Measurements from ENCODE around the gene KCNF1. TPM values are rescaled to one million over a fixed set of nuclear protein-coding genes. Genes with fewer than 3 reads are reported as not detected.

KCNF1 gene
- total RNA-seq, 1 experiment from 2014 or later = 1.2 TPM

GRCh38 chr2:10864251-10864650 lies 47.5 kb upstream of the KCNF1 start (continued):
- TF ChIP-seq STAT6 (CRISPR knock-in tag; conservative IDR thresholded peaks at IDR 0.05; ENCODE audit: low read depth) (no peak), MXD4 (CRISPR knock-in tag; IDR thresholded peaks at IDR 0.05; ENCODE audit: borderline replicate concordance) (no peak)

- ChIA-PET POLR2A (no interaction called here), CTCF (interaction anchor here (0.8 to 1.6 kb wide), 12 partner anchors 8 to 52 kb away, joined by 3 to 15 read pairs (median 4); partner anchors contain the start of gene PDIA6)
- H3K4me3 Mint-ChIP-seq = no peak overlapping the region
- H3K36me3 Mint-ChIP-seq = no peaks in the 10 kb centered on the region
- peaks cover 7% of the 10 kb centered on the region for H3K4me1 Mint-ChIP-seq
- no peaks in the 10 kb centered on the region for H3K27me3 Mint-ChIP-seq (ENCODE audit: low read depth)
- TF ChIP-seq SMAD4 (CRISPR knock-in tag; IDR thresholded peaks at IDR 0.05) = no peak
- no peak overlapping the region for H3K27ac Mint-ChIP-seq
- ATAC-seq (no peak), DNase-seq (ENCODE audit: low spot score) (no peak)
- no peaks in the 10 kb centered on the region for H3K9me3 Mint-ChIP-seq
Observed at GRCh38 chr2:10864861-10865636, 46.7 kb upstream of the KCNF1 start.

GRCh38 chr2:10865841-10866240 lies 45.9 kb upstream of the KCNF1 start:
- no peaks in the 10 kb centered on the region for H3K9me3 Mint-ChIP-seq
- ChIA-PET POLR2A (no interaction called here), CTCF (interaction anchor here (0.5 to 1.5 kb wide), 5 partner anchors 10 to 44 kb away, joined by 3 to 6 read pairs (median 4); no protein-coding TSS in a partner anchor)
- DNase-seq (ENCODE audit: low spot score) (no peak), ATAC-seq (no peak)
- no peak overlapping the region for H3K27ac Mint-ChIP-seq
- no peaks in the 10 kb centered on the region for H3K27me3 Mint-ChIP-seq (ENCODE audit: low read depth)
- no peak overlapping the region for H3K4me3 Mint-ChIP-seq
- H3K36me3 Mint-ChIP-seq = no peaks in the 10 kb centered on the region
- peaks cover 7% of the 10 kb centered on the region for H3K4me1 Mint-ChIP-seq
- TF ChIP-seq ATF1 (CRISPR knock-in tag; IDR thresholded peaks at IDR 0.05) (no peak), E2F5 (CRISPR knock-in tag; IDR thresholded peaks at IDR 0.05) (no peak), GABPB1 (CRISPR knock-in tag; IDR thresholded peaks at IDR 0.05) (no peak), TP53 (CRISPR knock-in tag; IDR thresholded peaks at IDR 0.05) (no peak), PRDM15 (CRISPR knock-in tag; IDR thresholded peaks at IDR 0.05) (no peak), CTCF (IDR thresholded peaks at IDR 0.05) (no peak), USF2 (CRISPR knock-in tag; IDR thresholded peaks at IDR 0.05) (no peak)
